HCT116 (cell line): ENCODE measurements around the gene KRT7.

Source experiments
- CEBPB ChIP-seq: IDR thresholded peaks from 2 replicates; pipeline ENCODE4 v1.6.1; 2012; ENCODE audit warnings: low read depth
- CTCF ChIP-seq, 3 experiments: fragments of 200-600 bp in 1 of 3; sonication (generic) in 1 of 3; IDR thresholded peaks in 2 of 3; conservative IDR thresholded peaks in 1 of 3; 2 replicates each; pipeline ENCODE4 v1.5.1; 2012 to 2017; ENCODE audit warnings: low read depth in 2 of 3, low read length in 2 of 3, antibody characterized with exemption in 1 of 3, borderline replicate concordance in 1 of 3, control low read depth in 1 of 3, mild to moderate bottlenecking in 1 of 3, mixed read lengths in 1 of 3, mixed run types in 1 of 3, moderate library complexity in 1 of 3; ENCODE audit not compliant: insufficient read depth in 1 of 3
- EZH2 ChIP-seq: fragments of 200-600 bp; sonication (generic); IDR thresholded peaks from 2 replicates; pipeline ENCODE4 v1.6.1; 2017; ENCODE audit warnings: antibody characterized with exemption, mixed run types
- FOSL1 ChIP-seq: IDR thresholded peaks from 2 replicates; pipeline ENCODE4 v1.6.1; 2012; ENCODE audit warnings: low read depth
- POLR2A ChIP-seq: IDR thresholded peaks from 2 replicates; pipeline ENCODE4 v1.7.0; 2011; ENCODE audit warnings: borderline replicate concordance; ENCODE audit not compliant: insufficient read depth, insufficient read length; ENCODE audit errors: extremely low read depth
- POLR2AphosphoS5 ChIP-seq: IDR thresholded peaks from 2 replicates; pipeline ENCODE4 v1.6.1; 2011; ENCODE audit warnings: mild to moderate bottlenecking, low read depth, low read length, moderate library complexity
- REST ChIP-seq: IDR thresholded peaks from 2 replicates; pipeline ENCODE4 v1.6.1; 2012; ENCODE audit warnings: low read depth
- SIN3A ChIP-seq: IDR thresholded peaks from 2 replicates; pipeline ENCODE4 v1.6.1; 2012; ENCODE audit warnings: low read depth
- TCF7L2 ChIP-seq: IDR thresholded peaks from 2 replicates; pipeline ENCODE4 v1.7.0; 2011; ENCODE audit warnings: borderline replicate concordance, inconsistent platforms; ENCODE audit not compliant: insufficient read depth, insufficient read length; ENCODE audit errors: extremely low read depth
- YY1 ChIP-seq: IDR thresholded peaks from 2 replicates; pipeline ENCODE4 v1.6.1; 2011; ENCODE audit warnings: low read length, low read depth, moderate library complexity, mild to moderate bottlenecking; ENCODE audit not compliant: insufficient replicate concordance; ENCODE audit errors: extremely low read depth
- ZNF274 ChIP-seq: fragments of 200-500 bp; sonication (Bioruptor generic); IDR thresholded peaks from 2 replicates; pipeline ENCODE4 v1.6.1; 2014; ENCODE audit warnings: mild to moderate bottlenecking, low read depth, low read length, inconsistent platforms
- TF ChIP-seq, protein P1 (sequence below): IDR thresholded peaks from 2 replicates; pipeline ENCODE4 v1.6.1; 2012

DNA sequence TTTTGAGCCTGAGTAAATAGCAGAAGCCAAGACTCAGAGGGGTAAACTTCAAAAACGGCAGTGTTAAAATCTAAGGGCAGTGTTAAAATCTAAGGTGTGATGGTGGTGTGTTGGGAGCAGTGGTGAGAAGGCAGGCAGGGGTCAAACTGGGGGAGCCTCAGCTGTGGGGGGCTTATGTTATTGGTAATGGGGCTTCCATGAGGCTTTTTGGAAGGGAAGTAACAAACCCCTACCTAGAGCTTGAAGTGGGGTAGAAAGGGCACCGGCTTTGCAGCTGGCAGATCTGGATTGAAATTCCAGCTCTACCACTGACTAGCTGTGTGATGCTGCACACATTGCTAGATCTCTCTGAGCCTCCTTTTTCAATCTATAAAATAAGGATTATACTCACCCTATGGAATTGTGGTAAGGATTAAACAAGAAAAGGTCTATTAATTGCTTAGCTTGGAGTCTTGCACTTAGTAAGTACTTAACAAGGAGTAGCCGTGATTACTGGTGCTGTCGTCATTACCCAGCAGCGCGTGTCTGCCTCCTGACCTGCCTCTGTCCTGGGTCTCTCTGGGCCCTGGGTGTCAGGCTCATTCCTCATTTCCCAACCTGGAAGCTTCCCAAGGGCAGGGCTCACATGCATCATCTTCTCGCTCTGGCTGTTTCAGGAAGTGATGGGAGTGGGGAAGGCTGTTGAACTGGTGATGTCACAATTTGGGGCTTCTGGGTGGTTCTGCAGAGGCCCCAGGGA, 22.7 kb upstream of the KRT7 start:
- no peak for TF ChIP-seq CTCF (IDR thresholded peaks at IDR 0.05 in 2 of 3, conservative IDR thresholded peaks at IDR 0.05 in 1 of 3; ENCODE audit: borderline replicate concordance in 1 of 3, insufficient read depth in 1 of 3, low read depth in 2 of 3, low read length in 2 of 3)
- no peak for TF ChIP-seq REST
- no peak for TF ChIP-seq CEBPB
- no peak for TF ChIP-seq POLR2A
- TF ChIP-seq EZH2 = no peak
- TF ChIP-seq TCF7L2 = no peak
- TF ChIP-seq FOSL1 = no peak
- no peak for TF ChIP-seq POLR2AphosphoS5
- TF ChIP-seq YY1 = no peak
- TF ChIP-seq ZNF274 = no peak
- no peak for TF ChIP-seq SIN3A
- TF ChIP-seq, protein P1, sequence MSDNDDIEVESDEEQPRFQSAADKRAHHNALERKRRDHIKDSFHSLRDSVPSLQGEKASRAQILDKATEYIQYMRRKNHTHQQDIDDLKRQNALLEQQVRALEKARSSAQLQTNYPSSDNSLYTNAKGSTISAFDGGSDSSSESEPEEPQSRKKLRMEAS = no peak
